HG02623 (cell line): ENCODE results near the gene KIAA0513.
"Not testable (repeated sequence)": the region's sequence is repeated elsewhere in the genome, so short reads cannot be mapped to it uniquely, and the experiment has no call there.

ENCODE experiments used
- ATAC-seq: cut with Tn5 transposase; IDR thresholded peaks from one replicate; pipeline ENCODE4 v1.9.1; 2021; ENCODE audit warnings: moderate library complexity; ENCODE audit not compliant: unreplicated experiment

The KIAA0513 gene

DNA sequence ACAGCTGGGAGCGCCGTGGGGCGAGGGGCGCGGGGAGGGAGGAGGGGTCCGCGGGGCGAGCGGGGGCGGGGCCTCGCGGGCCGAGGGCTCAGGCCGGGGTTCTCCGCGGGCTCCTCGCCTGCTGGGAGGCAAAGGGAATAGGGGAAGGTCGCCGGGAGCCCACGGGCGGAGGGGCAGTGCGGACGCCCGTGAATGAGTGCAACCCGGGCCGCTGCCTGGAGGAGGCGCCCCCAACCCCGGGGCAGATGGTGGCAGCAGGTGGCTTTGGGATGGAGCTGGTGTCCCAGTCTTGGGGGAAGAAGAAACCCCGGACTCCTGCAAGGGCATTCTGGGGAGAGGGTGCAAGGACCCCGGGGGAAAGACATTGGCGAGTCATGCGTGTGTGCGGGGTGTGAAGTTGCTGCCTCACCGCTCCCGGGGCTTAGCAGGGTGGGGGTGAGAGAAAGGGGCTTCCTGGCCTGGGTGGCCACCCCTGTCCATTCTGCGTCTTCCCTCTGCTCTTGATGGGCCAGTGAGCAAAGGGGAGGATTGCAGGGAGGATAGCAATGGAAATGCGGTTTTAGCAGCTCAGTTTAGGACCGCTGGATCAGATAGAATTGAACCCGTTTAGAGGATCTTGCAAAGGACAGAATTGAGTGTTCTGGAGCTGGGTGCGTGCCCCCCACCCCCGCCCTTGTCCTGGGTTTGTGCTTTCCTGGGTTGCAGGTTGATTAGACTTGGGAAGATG is 526 bp downstream of the KIAA0513 start:
- ATAC-seq: peak; percentile 4

DNA sequence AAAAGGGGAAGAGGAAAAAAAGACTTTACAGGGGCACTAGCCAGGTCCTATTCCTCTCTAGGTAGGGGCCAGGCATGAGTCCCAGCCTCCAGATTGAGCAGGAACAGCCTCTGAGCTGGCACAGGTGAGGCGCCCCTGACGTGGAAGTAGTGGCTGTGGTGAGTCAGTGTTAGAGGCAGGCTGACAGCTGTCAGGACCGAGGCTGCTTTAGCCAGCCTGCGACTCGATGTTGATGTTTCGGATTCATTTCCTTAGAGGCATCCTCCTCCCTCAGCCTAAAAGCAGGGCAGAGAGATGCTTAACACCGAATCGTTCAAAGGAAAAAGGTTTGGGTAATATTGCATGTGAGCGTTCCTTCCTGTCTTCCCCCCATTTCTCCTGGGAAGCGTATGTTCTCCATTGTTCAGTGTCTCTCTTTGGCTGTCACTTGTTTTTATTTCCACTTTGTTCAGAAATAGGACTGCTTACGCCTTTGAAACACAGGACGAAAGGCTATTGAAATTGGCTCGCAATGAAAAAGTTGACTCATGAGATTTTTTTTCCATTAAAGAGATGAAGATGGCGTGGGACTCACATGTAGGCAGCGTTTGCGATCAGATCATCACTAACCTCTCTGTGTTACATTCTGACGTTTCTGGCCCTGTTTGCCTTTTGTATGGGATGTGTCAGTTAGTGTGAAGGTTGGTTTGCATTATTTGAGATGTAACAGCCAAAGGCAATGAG is 1.3 kb downstream of the KIAA0513 start:
- ATAC-seq: no peak

DNA sequence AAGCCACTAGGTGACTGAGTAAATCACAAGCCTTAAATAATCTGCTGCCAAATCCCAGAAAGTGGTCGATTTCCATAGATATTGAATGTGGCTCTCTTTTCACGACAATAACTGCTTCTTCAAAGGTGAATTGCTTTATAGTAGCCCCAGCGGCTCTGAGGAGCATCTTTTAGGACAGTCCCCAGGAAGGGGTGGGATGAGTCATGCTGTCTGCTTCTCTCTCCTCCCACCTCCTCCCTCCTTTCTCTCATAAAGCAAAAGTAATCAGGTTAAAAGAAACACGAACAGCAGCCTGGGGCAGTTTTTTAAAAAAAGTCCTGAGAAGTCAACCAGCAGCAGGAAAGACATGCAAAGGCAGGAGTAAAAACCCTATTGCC is 1.8 kb downstream of the KIAA0513 start:
- ATAC-seq: no peak

DNA sequence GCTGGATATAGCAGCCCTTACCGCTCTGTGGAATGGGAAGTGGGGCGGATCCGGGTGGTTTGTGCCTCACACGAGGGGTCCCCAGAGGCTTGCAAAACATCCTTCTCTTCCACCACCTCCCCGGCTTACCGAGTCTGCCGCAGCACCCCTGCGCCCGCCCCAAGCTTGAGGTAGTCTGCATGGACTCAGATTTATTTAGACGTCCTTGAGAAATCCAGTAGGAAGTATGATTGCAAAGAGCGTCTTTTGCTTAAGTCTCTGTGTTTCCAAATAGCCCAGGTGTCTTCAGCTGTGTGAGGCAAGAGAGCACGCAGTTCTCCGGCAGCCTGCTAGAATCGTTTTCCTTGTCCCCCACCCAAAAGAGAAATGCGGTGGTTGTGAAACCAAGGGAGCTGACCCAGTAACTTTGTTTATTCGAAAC is 2.4 kb downstream of the KIAA0513 start:
- ATAC-seq: no peak

DNA sequence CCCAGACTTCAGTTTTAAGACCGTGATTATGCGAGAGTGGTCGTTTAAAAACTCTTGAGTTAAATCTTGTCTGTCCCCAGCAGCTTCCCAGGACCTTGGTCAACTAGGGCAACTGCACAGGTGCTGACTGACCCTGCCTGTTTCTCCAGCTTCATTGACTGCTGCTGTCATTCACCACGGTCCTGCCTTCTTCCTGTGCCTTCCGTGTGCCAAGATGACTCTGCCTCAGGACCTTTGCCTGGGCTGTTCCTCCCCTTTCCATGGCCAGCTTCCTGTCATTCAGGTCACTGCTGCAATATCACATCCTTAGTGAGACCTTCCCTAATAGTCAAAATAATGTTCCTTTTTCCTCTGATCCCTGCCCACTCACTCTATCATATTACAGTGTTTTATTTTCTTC is 3.9 kb downstream of the KIAA0513 start:
- ATAC-seq: no peak

DNA sequence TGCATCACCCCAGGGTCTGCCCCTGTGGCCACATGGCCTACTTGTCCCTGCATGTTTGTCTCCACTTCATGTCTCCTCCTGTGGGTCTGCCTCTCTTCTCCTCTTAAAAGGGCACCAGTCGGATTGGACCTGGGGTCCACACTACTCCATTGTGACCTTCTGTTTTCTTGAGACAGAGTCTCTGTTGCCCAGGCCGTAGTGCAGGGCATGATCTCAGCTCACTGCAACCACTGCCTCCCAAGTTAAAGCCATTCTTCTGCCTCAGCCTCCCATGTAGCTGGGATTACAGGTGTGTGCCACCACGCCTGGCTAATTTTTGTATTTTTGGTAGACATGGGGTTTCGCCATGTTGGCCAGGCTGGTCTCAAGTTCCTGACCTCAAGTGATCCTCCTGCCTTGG is 4.6 kb downstream of the KIAA0513 start:
- ATAC-seq: not testable (repeated sequence)

DNA sequence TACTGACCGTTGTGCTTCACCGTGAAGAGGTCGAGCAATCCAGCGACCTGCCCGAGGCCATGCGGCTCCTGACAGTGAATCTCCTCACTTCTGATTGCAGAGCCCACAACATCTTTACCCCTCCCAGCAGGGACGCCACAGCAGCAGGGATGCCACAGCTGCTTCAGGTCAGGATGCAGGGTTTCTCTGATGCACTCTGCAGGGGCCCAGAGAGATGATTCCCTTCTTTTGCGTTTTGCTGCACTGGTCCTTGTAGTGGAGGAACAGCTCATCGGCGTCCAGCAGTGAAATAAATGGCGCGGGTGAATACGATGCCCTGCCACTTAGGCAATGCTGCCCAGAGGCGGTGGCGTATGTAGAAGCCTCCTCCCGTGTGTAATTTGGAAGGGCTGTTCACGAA is 5.6 kb downstream of the KIAA0513 start:
- no peak for ATAC-seq

DNA sequence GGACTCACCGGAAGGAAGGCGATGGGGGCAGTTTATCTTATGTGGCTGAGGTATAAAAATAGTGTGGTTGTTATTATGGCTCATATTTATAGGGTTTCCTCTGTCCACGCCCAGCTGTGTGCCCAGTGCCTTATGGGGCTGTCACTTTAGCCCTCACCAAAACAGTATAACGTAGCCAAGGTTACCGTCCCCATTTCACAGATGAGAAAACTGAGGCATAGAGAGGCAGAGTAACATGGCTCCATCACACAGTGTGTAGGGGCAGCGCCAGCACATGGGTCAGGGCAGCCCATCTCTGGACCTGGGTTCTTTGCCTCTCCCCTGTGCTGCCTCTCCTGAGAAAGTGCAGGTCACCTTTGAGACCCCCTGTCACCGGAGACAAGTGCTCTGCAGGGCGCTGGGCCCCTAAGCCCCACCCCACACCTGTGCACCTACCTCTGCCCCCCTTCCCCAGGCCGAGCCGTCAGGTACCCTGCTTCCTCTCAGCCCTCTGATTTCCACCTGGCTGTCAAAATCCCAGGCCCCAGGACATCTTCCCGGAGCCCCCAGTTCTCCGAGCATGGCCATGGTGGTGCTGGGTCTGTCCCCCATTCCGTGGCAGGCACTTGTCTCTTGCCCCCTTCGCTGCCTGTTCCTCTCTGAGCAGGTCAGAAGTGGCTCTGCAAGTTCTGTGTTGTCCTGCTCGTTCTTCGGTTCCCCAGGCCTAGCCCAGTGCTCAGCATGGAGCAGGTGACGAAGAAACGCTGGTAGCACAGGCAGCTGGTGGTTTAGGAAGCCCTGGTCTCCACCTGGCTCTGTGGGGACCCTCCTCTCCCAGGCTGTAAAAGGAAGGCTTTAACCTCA is 7.2 kb downstream of the KIAA0513 start:
- no peak for ATAC-seq

DNA sequence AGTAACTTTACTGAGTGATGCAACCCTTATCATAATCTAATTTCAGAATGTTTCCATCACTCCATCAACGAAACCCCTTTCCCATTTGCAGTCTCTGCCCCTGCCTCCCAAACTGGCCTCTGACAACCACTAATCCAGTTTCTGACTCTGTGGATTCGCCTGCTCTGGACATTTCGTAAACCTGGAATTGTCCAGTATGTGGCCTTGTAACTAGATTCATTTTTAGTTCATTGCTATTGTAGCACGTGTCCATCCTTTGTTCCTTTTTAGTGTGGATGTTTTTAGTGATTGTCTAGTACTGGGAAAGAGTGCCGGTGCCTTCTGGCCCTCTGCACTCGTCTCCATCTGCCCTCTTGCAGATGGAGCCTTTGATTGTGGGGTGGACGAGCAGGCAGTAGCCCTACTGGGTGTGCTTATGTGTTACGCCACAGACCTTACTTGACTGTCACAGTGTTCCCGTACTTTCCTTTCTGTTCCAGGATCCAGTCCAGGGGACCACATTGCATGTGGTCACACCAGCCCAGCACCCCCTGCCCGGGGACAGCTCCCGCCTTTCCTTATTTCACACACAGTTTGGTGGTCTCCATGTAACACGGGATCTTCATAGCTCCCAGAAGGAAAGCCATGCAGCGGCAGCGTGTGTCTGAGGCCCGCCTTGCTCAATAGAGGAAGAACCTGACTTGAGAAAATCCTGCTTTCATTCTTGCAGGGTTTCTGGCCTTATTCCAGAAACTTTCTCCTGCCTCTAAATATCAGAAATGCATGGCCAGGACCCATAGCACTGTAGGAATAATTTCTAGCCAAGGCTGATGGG is 8.8 kb downstream of the KIAA0513 start:
- ATAC-seq: no peak

DNA sequence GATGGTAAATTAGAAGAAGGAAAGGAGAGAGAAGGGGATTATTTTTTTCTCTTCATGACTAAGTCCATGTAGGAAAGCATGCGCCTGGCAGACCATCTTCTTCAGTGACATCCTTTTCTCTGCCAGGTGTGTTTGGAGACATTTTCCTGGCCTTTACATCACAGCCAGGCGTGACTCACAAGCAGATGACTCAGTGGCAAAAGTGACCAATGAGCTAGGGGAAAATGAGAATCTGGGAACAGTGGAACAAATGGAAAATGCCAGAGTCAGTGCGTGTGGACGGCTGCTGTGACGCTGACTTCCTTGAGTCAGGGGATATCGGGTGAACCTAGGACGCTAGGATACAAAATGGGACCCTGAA is 9.4 kb downstream of the KIAA0513 start:
- ATAC-seq: no peak

DNA sequence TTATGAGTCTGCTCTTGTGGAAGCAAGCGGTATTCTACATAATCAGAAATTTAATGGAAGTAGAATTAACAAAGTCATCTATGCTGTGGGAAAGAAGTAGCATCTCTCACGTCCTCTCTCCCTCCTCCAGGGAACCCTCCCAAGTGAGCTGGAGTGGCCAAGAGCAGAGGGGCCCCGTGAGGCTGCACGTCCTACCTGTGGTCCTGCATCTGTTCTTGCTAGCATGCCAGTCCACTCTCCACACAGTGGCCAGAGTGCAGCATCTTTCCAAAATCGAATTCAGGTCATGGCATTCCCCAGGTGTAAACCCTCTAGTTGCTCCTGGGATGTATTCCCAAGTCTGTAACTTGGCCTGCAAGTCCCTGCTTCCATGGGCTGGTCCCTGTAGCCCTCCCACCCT is 10.1 kb downstream of the KIAA0513 start:
- ATAC-seq: no peak

DNA sequence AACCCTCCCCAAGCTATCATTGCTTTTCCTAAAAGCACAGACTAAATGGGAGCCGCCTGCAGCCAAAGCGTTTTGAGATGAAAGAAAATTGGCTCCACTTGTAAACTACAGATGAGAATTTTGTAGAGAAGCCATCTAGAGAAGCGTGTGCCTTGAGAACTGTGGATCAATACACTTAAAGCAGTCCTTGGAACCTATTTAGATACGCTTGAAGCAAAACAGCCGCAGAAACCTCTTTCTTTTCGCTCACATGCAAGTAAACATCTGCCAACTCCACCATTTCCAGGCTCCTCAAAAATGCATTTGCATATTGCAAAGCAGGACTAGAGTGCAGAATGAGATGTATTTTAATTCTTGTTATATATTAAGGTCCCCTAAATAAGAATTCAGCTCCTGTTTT is 13.1 kb downstream of the KIAA0513 start:
- no peak for ATAC-seq

DNA sequence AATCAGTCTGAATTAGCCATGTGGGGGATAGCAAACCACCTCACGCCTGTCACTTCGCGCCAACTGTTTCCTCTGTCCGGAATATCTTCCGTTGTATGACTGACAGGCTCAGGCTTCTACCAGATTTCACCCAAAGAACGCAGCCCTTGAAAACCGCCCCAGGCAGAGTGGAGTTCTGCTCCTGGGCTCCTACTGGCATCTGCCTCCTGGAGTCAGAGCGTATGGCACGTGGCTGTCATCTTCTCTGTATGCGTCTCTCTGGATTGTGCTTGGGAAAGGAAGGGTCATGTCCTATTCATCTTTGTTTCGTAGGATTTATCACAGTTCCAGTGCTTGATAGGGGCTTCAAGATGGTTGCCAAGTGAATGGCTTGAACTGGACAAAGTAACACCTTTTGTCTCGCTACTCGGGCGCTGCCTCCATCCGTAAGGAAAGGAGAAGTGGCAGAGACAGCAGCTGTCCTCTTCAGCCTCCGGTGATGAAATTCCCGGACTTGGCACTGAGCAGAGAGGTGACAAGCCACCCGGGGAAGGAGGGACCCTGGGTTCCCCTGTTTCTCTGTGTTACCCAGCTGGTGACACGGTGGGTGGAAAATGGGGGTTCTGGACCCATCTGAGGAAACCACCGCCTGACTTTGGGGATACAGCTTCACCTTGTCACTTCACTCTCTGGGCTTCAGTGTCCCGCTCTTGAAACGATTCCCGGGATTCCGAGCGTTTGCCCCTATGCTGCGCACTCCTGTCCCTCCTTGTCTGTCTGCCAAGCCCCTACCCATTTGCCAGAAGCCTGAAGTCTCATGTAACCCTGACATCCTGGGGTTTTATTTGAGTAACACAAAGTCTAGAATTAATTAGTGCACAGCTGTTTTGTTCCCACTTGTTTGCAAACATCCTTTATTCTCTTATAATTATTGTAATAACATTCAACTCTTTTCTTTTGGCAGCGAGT is 13.9 kb downstream of the KIAA0513 start:
- ATAC-seq: no peak

DNA sequence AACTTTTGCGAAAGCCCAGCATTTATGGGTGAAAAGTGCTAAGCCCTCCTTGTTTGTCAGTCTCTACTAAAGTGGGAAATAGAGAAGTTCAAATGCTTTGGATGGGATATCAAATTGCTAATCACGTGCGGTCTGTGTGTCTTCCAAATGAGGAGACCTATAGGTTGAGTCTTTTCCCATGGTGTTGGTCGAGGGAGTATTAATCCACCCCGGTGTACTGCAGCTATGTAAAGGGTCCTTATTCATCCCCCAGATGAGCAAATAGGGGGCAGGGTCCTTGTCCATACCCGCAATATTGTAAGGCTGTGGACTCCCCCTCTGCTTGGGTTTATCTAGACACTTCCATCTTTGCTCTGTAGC is 14.6 kb downstream of the KIAA0513 start:
- ATAC-seq: no peak

DNA sequence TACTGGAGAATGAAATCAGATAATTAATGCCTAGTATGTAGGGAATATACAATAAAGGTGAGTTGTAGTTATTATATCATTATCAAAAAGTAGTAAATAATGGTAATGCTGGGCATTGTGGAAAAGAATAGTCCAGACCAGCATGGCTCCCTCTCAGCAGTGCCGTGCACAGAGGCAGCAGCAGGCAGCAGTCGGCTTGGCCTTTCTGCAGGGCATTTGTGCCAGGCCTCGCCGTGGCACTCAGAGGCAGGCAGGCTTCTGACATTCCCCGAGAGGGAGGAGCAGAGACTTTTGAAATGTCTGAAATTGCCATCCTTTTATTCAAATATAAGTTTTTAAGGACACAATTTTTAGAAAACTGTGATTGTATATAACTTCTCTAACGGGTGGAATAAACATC is 15.0 kb downstream of the KIAA0513 start:
- ATAC-seq: no peak

DNA sequence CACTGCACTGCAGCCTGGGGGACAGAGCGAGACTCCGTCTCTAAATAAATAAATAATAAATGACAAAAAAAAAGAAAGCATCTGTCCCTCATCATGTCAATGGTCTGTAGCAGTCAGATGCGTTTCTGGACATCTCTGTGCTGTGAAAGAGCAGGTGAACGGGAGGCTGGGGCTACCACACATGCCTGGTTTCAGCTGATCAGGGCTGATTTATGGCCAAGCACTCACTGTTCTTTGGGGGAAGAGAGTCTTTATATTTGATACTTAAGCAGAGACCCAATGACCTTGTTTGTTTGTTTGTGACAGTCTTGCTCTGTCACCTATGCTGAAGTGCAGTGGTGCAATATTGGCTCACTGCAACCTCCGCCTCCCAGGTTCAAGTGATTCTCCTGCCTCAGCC is 17.5 kb downstream of the KIAA0513 start:
- ATAC-seq: no peak

DNA sequence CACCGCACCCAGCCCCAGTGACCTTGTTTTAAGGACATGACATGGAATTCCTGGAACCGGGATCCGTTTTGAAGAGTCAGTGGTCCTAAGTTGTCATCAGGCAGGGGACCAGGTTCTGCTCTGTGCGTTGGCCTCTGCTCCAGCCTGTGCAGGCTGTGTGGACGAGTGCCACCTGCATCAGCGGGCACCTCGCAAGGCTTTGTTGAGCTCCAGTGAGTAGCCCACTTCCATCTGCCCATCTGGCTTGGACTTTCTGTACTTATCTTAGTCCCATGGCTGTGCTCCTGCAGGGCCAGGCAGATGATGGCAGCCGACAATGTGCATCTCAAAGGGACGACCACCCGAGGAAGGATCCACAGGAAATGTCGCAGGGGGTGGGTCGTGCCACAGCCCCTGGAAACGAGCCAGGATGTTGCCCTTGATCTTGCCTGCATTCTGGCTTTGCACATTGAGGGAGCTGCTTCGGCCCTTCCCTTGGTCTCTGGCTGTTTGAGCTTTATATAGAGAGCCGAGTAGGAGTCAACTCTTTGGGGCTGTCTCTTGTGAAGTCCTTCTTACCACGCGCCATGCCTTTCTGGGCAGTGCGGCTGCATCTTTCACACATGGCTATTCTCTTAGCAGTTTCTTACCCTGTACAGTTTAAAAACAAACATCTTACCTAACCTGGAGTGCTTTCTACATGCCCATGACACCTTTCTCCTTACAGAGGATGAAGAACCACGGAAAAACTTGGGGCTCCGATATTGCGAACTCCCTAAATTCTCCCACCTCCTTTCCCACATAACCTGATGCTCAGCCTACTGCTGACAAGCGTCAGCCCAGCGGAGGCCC is 18.3 kb downstream of the KIAA0513 start:
- ATAC-seq: no peak

DNA sequence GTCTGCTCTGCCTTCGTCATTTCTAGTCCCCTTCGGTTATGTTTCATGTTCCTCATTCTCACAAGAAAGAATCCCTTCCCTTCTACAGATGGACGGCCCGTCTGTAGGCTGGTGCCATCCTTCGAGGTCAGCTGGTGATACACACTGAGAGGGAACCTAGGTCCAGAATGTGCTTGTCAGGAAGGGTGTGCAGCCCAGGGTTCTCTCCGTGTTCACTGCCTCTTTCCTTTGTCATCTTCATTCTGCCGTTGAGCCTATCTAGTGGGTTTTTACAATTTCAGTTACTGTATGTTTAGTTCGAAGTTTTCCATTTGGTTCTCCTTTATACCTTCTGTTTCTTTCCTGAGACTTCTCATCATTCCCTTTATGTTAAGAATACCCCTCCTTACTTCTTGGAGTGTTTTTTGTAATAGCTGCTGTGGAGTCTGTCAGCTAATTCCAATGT is 18.9 kb downstream of the KIAA0513 start:
- no peak for ATAC-seq
